ENCODE measurements around the gene SLC45A3. TPM values are rescaled to one million over a fixed set of nuclear protein-coding genes. Genes with fewer than 3 reads are reported as not detected.

SLC45A3 gene
- total RNA-seq, 2 experiments from 2014 or later, result 0.11 TPM; not detected in 1

DNA sequence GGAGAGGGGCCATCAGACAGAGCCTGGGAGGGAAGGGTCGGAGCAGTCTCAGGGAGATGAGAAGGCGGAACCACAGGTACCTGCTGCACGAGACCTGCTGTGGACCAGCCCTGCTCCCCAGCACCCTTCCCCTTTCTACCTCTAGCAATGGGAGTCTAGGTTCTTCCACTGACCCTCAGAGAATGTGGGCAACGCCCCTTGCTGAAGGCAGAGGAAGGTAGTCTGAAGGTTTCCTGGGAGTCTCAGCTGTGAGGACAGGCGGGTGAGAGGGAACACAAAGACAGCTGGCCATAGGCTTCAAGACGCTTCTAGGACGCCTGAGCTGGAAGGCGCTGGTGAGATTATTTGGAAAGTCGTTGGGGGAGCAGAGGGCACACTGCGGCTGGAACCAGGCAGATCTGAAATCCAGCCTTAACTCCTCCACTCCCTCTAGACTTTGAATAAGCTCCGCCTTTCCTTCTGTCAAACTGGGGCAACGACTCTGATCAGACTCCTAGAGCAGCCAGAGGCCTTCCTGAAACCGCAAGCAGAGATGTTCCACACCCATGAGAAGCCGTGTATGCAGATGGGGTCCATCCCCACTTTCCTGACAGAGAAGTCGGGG, 18.1 kb downstream of the SLC45A3 start:
- peaks cover 5% of the 10 kb centered on the region for H3K4me1 ChIP-seq (ENCODE audit: insufficient read depth, low read length)
- POLR2A ChIA-PET, result no interaction called here
- H3K27me3 Mint-ChIP-seq, result peaks cover 4% of the 10 kb centered on the region
- TF ChIP-seq, protein P1, sequence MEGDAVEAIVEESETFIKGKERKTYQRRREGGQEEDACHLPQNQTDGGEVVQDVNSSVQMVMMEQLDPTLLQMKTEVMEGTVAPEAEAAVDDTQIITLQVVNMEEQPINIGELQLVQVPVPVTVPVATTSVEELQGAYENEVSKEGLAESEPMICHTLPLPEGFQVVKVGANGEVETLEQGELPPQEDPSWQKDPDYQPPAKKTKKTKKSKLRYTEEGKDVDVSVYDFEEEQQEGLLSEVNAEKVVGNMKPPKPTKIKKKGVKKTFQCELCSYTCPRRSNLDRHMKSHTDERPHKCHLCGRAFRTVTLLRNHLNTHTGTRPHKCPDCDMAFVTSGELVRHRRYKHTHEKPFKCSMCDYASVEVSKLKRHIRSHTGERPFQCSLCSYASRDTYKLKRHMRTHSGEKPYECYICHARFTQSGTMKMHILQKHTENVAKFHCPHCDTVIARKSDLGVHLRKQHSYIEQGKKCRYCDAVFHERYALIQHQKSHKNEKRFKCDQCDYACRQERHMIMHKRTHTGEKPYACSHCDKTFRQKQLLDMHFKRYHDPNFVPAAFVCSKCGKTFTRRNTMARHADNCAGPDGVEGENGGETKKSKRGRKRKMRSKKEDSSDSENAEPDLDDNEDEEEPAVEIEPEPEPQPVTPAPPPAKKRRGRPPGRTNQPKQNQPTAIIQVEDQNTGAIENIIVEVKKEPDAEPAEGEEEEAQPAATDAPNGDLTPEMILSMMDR (IDR thresholded peaks at IDR 0.05), result no peak
- H3K9me3 Mint-ChIP-seq, result no peaks in the 10 kb centered on the region
- DNase-seq, result no peak
- no peak overlapping the region for H3K27ac Mint-ChIP-seq
- no peak overlapping the region for H3K27ac ChIP-seq (ENCODE audit: low read depth in 1 of 2, low read length in 2 of 2)
- intact Hi-C loops (cut with DNase I, micrococcal nuclease), result no loop called here
- H3K36me3 ChIP-seq (ENCODE audit: insufficient read depth, low read length), result no peaks in the 10 kb centered on the region
- H3K9me3 ChIP-seq (ENCODE audit: control insufficient read depth in 1 of 2, insufficient read depth in 1 of 2, low read length in 2 of 2), result peaks cover 0 to 4% of the 10 kb centered on the region in 2 experiments
- no peaks in the 10 kb centered on the region for H3K36me3 Mint-ChIP-seq (ENCODE audit: low read depth)
- H3K4me3 ChIP-seq (ENCODE audit: low read length), result no peak overlapping the region
- ATAC-seq (ENCODE audit: poor library complexity), result no peak
- no peaks in the 10 kb centered on the region for H3K4me1 Mint-ChIP-seq (ENCODE audit: low read depth)
- H3K27me3 ChIP-seq (ENCODE audit: control insufficient read depth in 1 of 2, insufficient read depth in 2 of 2, low read length in 2 of 2), result no peaks in the 10 kb centered on the region
- CTCF ChIA-PET, result no interaction called here
- H3K4me3 Mint-ChIP-seq, result no peak overlapping the region

DNA sequence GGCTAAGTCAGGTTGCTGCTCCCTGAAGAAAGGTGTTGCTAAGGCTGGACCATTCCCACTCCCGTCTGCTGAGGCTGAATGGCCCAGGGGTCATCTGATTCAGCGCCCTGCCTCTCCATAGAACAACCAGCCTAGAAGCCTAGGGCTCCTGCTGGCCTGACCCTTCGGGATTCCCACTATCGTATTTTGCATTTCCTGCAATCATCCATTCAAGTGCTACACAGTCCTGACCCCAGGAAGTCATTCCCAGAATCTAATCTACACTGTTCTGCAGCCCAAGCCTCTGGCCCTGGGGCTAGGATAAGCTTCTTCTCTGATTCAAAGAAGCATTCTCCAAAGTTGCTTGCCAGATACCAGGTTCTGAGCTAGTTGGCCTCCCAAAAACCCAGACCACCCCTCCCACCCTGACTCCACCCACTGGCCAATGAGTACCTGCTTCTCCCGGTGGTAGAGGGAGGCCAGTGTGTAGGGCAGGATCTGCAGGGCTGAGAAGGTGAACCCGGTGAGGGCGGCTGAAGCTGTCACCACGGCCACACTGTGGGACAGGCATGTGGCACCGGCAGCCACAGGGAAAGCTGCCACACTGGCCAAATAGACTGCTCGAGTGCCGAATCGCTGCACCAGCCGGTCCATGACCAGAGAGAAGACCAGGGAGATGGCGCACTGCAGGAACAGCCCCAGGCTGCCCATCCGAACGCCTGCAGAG, 18.7 kb downstream of the SLC45A3 start:
- Histone ChIP-seq H3K27me3 (ENCODE audit: control insufficient read depth in 1 of 2, insufficient read depth in 2 of 2, low read length in 2 of 2) (no peaks in the 10 kb centered on the region), H3K27ac (ENCODE audit: low read depth in 1 of 2, low read length in 2 of 2) (no peak overlapping the region), H3K9me3 (ENCODE audit: control insufficient read depth in 1 of 2, insufficient read depth in 1 of 2, low read length in 2 of 2) (peaks cover 0 to 4% of the 10 kb centered on the region in 2 experiments), H3K36me3 (ENCODE audit: insufficient read depth, low read length) (no peaks in the 10 kb centered on the region), H3K4me1 (ENCODE audit: insufficient read depth, low read length) (peaks cover 5% of the 10 kb centered on the region), H3K4me3 (ENCODE audit: low read length) (no peak overlapping the region)
- Mint-ChIP-seq H3K27ac (no peak overlapping the region), H3K4me3 (no peak overlapping the region), H3K9me3 (no peaks in the 10 kb centered on the region), H3K27me3 (peaks cover 4% of the 10 kb centered on the region), H3K36me3 (ENCODE audit: low read depth) (no peaks in the 10 kb centered on the region), H3K4me1 (ENCODE audit: low read depth) (no peaks in the 10 kb centered on the region)
- CTCF ChIA-PET, result no interaction called here
- DNase-seq (no peak), ATAC-seq (ENCODE audit: poor library complexity) (no peak)
- POLR2A ChIA-PET, result interaction anchor here (1.1 kb wide), 1 partner anchor 316 kb away, joined by 3 read pairs; no protein-coding TSS in a partner anchor
- TF ChIP-seq, protein P1 (IDR thresholded peaks at IDR 0.05), result no peak
- intact Hi-C loops (cut with DNase I, micrococcal nuclease), result no loop called here

DNA sequence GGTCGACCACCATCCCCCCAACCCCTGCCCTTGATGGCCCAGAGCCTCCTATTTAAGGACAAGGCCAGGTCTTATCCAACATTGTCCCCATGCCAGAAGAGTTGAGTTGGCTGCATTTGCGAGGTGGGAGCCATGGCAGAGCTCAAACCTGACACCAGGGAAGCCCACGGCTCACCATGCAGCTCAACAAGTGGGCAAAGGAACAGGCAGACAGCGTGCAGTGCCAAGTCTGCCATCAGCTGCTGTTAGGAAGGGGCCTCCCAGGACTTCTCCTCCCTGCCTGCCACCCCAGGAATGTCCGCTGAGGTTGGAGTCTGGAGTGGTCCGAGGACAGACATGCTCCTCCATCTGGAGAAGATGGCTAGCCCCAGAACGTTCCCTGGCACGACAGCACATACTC, 19.9 kb downstream of the SLC45A3 start:
- TF ChIP-seq, protein P1 (IDR thresholded peaks at IDR 0.05), result no peak
- Mint-ChIP-seq H3K27me3 (peaks cover 4% of the 10 kb centered on the region), H3K36me3 (ENCODE audit: low read depth) (no peaks in the 10 kb centered on the region), H3K4me3 (no peak overlapping the region), H3K4me1 (ENCODE audit: low read depth) (no peaks in the 10 kb centered on the region), H3K27ac (no peak overlapping the region), H3K9me3 (no peaks in the 10 kb centered on the region)
- no peak overlapping the region for H3K4me3 ChIP-seq (ENCODE audit: low read length)
- H3K27ac ChIP-seq (ENCODE audit: low read depth in 1 of 2, low read length in 2 of 2), result no peak overlapping the region
- peaks cover 5% of the 10 kb centered on the region for H3K4me1 ChIP-seq (ENCODE audit: insufficient read depth, low read length)
- CTCF ChIA-PET, result interaction anchor here (2.0 to 5.5 kb wide), 4 partner anchors 50 to 317 kb away, joined by 5 to 62 read pairs (median 20); no protein-coding TSS in a partner anchor
- H3K36me3 ChIP-seq (ENCODE audit: insufficient read depth, low read length), result no peaks in the 10 kb centered on the region
- POLR2A ChIA-PET, result interaction anchor here (1.1 to 5.5 kb wide), 2 partner anchors 68 to 317 kb away, joined by 3 to 74 read pairs; no protein-coding TSS in a partner anchor
- no peaks in the 10 kb centered on the region for H3K27me3 ChIP-seq (ENCODE audit: control insufficient read depth in 1 of 2, insufficient read depth in 2 of 2, low read length in 2 of 2)
- peaks cover 0 to 4% of the 10 kb centered on the region in 2 experiments for H3K9me3 ChIP-seq (ENCODE audit: control insufficient read depth in 1 of 2, insufficient read depth in 1 of 2, low read length in 2 of 2)
- intact Hi-C loops (cut with DNase I, micrococcal nuclease), result no loop called here
- ATAC-seq (ENCODE audit: poor library complexity), result no peak
- DNase-seq, result no peak

Measured in CD4-positive, alpha-beta T cell (primary cell).